T-cell (primary cell): ENCODE measurements around the gene LTBP3. TPM values are rescaled to one million over a fixed set of nuclear protein-coding genes. Genes with fewer than 3 reads are reported as not detected.
"Not testable (repeated sequence)": the region's sequence is repeated elsewhere in the genome, so short reads cannot be mapped to it uniquely, and the experiment has no call there.

ENCODE experiments used
- ATAC-seq, 4 experiments: fragments of 200-7000 bp in 3 of 4; fragments of 150-1000 bp in 1 of 4; cut with Tn5 transposase; replicated peaks in 1 of 4; 1 replicate in 3 of 4; 2 replicates in 1 of 4; pipeline ENCODE4 v1.10.0; 2021; ENCODE audit warnings: moderate library complexity in 3 of 4, mild to moderate bottlenecking in 2 of 4, moderate number of reproducible peaks in 1 of 4
- CTCF ChIA-PET, 2 donors: fragments of 300-600 bp; sonication (Branson Sonifier 250); formaldehyde crosslinking; loops; one replicate each; lab custom pipeline; 2022; ENCODE audit warnings: antibody characterized with exemption in 2 of 2; lab: Charles Lee
- POLR2A ChIA-PET, 2 donors: fragments of 300-600 bp; sonication (Branson Sonifier 250); formaldehyde crosslinking; loops; one replicate each; lab custom pipeline; 2022; ENCODE audit warnings: antibody characterized with exemption in 2 of 2; lab: Charles Lee
- DNase-seq, 35 experiments: peaks; one replicate each; pipeline versions ENCODE4 v3.0.0 to v3.0.0-alpha.2; 2013 to 2023
- H3K27ac ChIP-seq: one replicate; pipeline ENCODE4 v1.5.1; 2013; ENCODE audit warnings: low read length
- H3K27me3 ChIP-seq, 2 experiments: replicated peaks in 1 of 2; 1 replicate in 1 of 2; 2 replicates in 1 of 2; pipeline versions ENCODE4 v1.6.1 to v1.7.0; 2013; ENCODE audit warnings: low read length in 1 of 2, mixed read lengths in 1 of 2; ENCODE audit not compliant: control insufficient read depth in 2 of 2, insufficient read depth in 2 of 2; ENCODE audit errors: extremely low read depth in 1 of 2
- H3K36me3 ChIP-seq, 2 donors: 1 replicate in 1 of 2; 2 replicates in 1 of 2; pipeline versions ENCODE4 v1.6.1 to v1.7.0; 2013; ENCODE audit warnings: low read length in 1 of 2; ENCODE audit not compliant: control insufficient read depth in 2 of 2, insufficient read depth in 1 of 2; ENCODE audit errors: extremely low read depth in 1 of 2
- H3K4me1 ChIP-seq, 2 experiments: 1 replicate in 1 of 2; 2 replicates in 1 of 2; pipeline versions ENCODE4 v1.6.1 to v1.7.0; 2013; ENCODE audit warnings: low read length in 2 of 2, mixed read lengths in 1 of 2; ENCODE audit not compliant: insufficient read depth in 2 of 2, control insufficient read depth in 1 of 2; ENCODE audit errors: extremely low read depth in 1 of 2
- H3K4me3 ChIP-seq, 2 donors: 1 replicate in 1 of 2; 2 replicates in 1 of 2; pipeline versions ENCODE4 v1.5.1 to v1.7.0; 2013; ENCODE audit warnings: mild to moderate bottlenecking in 2 of 2, low read length in 1 of 2, moderate library complexity in 1 of 2; ENCODE audit not compliant: control insufficient read depth in 1 of 2; ENCODE audit errors: extremely low read depth in 1 of 2
- H3K9me3 ChIP-seq: 2 replicates; pipeline ENCODE4 v1.7.0; 2013
- H3K27ac Mint-ChIP-seq, 2 donors: one replicate each; pipeline ENCODE4 v1.8.0; 2020 to 2021; ENCODE audit warnings: mild to moderate bottlenecking in 2 of 2, mixed read lengths in 2 of 2
- H3K27me3 Mint-ChIP-seq, 2 donors: one replicate each; pipeline ENCODE4 v1.8.0; 2021 to 2022; ENCODE audit warnings: mixed read lengths in 2 of 2
- H3K36me3 Mint-ChIP-seq: one replicate; pipeline ENCODE4 v1.8.0; 2021; ENCODE audit warnings: mixed read lengths
- H3K4me1 Mint-ChIP-seq, 3 donors: one replicate each; pipeline ENCODE4 v1.8.0; 2020 to 2022; ENCODE audit warnings: mixed read lengths in 3 of 3, mild to moderate bottlenecking in 1 of 3
- H3K4me3 Mint-ChIP-seq, 3 donors: one replicate each; pipeline ENCODE4 v1.8.0; 2020 to 2022; ENCODE audit warnings: mild to moderate bottlenecking in 3 of 3, mixed read lengths in 3 of 3, moderate library complexity in 3 of 3
- H3K9me3 Mint-ChIP-seq, 3 donors: one replicate each; pipeline ENCODE4 v1.8.0; 2020 to 2022; ENCODE audit warnings: mixed read lengths in 3 of 3
- WGBS: methylation state at CpG from one replicate; pipeline ENCODE4 v1.1.5; 2013; ENCODE audit warnings: missing lambda C conversion rate; ENCODE audit not compliant: insufficient coverage; 5-methylcytosine and 5-hydroxymethylcytosine counted together
- total RNA-seq, 35 experiments: library from RNA in 6 of 35; stranded (reverse) in 6 of 35; fragments of 120-200 nt in 1 of 35; gene quantifications; one replicate each; pipeline versions ENCODE4 v1.2.1 to v1.2.4 and lab custom pipeline; 2013 to 2026

The LTBP3 gene
- total RNA-seq, 5 donors from 2014 or later (not counting 1 experiment from before 2014, with no cell fraction given), result 200 to 364 (median 284) TPM

DNA sequence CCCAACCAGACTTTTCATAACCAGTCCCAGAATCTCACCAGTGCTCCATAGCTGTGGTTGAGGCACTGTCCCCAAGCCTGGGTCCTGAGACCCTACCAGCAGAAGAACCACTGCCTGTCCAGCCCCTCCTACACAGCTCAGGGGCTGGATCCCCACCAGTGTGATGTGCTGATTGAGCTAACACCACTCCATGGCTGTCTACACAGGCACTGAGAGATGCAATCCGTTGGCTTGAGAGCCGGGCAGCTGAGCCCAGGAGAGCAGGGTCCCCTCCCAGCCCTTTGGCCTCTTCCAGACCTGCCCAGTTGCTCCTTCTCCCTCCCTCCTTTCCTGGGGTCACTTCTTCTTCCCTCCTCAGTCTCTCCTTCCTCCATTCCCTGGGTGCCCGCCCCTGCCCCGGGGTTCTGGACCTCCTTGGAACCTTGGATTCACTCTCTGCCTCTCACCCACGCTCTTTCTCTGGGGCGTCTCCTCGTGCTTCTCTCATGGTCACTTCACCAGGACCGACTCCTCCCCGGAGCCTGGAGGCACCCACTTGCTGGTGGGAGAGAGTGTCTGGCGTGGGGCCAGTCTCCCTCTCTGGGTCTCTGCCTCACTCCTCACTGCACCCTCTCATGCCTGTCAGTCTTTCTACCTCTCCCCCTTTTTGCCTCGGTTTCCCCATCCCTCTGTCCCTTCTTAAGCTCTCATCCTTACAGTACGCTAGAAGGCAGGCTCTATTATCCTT, 34.0 kb downstream of the LTBP3 start:
- ChIA-PET CTCF (interaction anchor here in 1 of 2 donors (0.5 to 1.1 kb wide), 4 partner anchors 14 to 195 kb away, joined by 3 to 7 read pairs (median 3); no protein-coding TSS in a partner anchor), POLR2A (interaction anchor here in 1 of 2 donors (0.6 to 0.9 kb wide), 2 partner anchors 25 to 364 kb away, joined by 4 to 5 read pairs; partner anchors contain the start of genes FIBP and MALAT1)
- Mint-ChIP-seq H3K27ac (peak overlapping the region; percentile 86 to 93), H3K36me3 (peaks cover 13% of the 10 kb centered on the region), H3K4me3 (peak overlapping the region; percentile 72 to 75 (median 73)), H3K9me3 (no peaks in the 10 kb centered on the region), H3K27me3 (peaks cover 0 to 2% of the 10 kb centered on the region in 2 donors), H3K4me1 (peaks cover 48 to 55% (median 50%) of the 10 kb centered on the region in 3 donors)
- Histone ChIP-seq H3K27me3 (no peaks in the 10 kb centered on the region), H3K4me1 (peaks cover 33 to 47% of the 10 kb centered on the region in 2 experiments), H3K36me3 (peaks cover 4 to 18% of the 10 kb centered on the region in 2 donors), H3K4me3 (peak overlapping the region; percentile 1 to 29), H3K27ac (peak overlapping the region; percentile 70), H3K9me3 (no peaks in the 10 kb centered on the region)
- ATAC-seq, result peak; percentile 11 to 26 (median 13)
- WGBS, result 71% methylated on average over 8 of the region's 12 CpGs
- DNase-seq, result no peak

DNA sequence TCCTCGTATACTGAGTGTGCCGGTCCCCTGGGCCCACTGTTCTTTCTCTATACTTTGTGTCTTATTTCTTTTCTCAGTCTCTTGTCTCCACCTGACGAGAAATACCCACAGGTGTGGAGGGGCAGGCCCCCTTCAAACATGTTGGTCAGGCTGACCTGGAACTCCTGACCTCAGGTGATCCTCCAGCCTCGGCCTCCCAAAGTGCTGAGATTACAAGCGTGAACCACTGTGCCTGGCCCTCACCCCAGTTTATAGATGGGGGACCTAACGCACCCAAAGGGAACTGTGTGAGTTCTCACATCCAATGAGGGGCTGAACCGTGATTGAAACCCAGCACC, 34.6 kb downstream of the LTBP3 start:
- peak overlapping the region; percentile 63 to 73 (median 72) for H3K4me3 Mint-ChIP-seq
- H3K27me3 Mint-ChIP-seq, POLR2A ChIA-PET, H3K9me3 ChIP-seq, H3K36me3 Mint-ChIP-seq, H3K27me3 ChIP-seq, DNase-seq, H3K9me3 Mint-ChIP-seq: not testable (repeated sequence)
- peak overlapping the region; percentile 86 to 93 for H3K27ac Mint-ChIP-seq
- 73% methylated on average over 4 of the region's 7 CpGs for WGBS
- peaks cover 42 to 51% (median 47%) of the 10 kb centered on the region in 3 donors for H3K4me1 Mint-ChIP-seq
- H3K36me3 ChIP-seq, result peaks cover 4 to 17% of the 10 kb centered on the region in 2 donors
- peak in 3 of 4 experiments; percentile 1 to 13 (median 11) for ATAC-seq
- CTCF ChIA-PET, result interaction anchor here in 1 of 2 donors (0.5 kb wide), 1 partner anchor 27 kb away, joined by 3 read pairs; no protein-coding TSS in a partner anchor
- H3K4me1 ChIP-seq, result peaks cover 33 to 46% of the 10 kb centered on the region in 2 experiments
- peak overlapping the region in 1 of 2 donors; percentile 42 for H3K4me3 ChIP-seq
- peak overlapping the region; percentile 70 for H3K27ac ChIP-seq

DNA sequence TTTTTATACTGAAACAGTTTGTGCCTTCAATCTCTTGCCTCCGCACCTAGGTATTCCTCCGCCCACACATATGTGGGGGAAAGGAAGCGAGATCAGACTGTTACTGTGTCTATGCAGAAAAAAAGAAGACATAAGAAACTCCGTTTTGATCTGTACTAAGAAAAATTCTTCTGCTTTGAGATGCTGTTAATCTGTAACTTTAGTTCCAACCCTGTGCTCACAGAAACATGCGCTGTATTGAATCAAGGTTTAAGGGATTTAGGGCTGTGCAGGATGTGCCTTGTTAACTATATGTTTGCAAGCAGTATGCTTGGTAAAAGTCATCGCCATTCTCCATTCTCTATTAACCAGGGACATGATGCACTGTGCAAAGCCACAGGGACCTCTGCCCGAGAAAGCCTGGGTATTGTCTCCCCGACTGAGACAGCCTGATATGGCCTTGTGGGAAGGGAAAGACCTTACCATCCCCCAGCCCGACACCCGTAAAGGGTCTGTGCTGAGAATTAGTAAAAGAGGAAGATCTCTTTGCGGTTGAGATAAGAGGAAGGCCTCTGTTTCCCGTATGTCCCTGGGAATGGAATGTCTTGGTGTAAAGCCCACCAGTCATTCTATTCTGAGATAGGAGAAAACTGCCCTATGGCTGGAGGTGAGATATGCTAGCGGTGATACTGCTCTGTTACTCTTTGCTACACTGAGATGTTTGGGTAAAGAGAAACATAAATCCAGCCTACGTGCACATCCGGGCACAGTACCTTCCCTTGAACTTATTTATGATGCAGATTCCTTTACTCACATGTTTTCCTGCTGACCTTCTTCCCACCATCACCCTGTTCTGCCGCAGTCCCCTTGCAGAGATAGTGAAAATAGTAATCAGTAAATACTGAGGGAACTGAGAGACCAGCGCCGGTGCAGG, 35.2 kb downstream of the LTBP3 start:
- H3K27me3 ChIP-seq, CTCF ChIA-PET, H3K27me3 Mint-ChIP-seq, H3K9me3 ChIP-seq, H3K36me3 Mint-ChIP-seq, H3K9me3 Mint-ChIP-seq, POLR2A ChIA-PET: not testable (repeated sequence)
- H3K27ac Mint-ChIP-seq, result peak overlapping the region; percentile 86 to 93
- peak overlapping the region; percentile 63 to 73 (median 72) for H3K4me3 Mint-ChIP-seq
- peaks cover 33 to 46% of the 10 kb centered on the region in 2 experiments for H3K4me1 ChIP-seq
- H3K36me3 ChIP-seq, result peaks cover 4 to 17% of the 10 kb centered on the region in 2 donors
- peaks cover 40 to 50% (median 47%) of the 10 kb centered on the region in 3 donors for H3K4me1 Mint-ChIP-seq
- peak in 6 of 35 experiments; percentile 33 to 63 (median 48) for DNase-seq
- 60% methylated on average over 1 of the region's 18 CpGs for WGBS
- H3K27ac ChIP-seq, result peak overlapping the region; percentile 70
- peak overlapping the region; percentile 36 to 42 for H3K4me3 ChIP-seq
- ATAC-seq, result peak; percentile 12 to 53 (median 35)

DNA sequence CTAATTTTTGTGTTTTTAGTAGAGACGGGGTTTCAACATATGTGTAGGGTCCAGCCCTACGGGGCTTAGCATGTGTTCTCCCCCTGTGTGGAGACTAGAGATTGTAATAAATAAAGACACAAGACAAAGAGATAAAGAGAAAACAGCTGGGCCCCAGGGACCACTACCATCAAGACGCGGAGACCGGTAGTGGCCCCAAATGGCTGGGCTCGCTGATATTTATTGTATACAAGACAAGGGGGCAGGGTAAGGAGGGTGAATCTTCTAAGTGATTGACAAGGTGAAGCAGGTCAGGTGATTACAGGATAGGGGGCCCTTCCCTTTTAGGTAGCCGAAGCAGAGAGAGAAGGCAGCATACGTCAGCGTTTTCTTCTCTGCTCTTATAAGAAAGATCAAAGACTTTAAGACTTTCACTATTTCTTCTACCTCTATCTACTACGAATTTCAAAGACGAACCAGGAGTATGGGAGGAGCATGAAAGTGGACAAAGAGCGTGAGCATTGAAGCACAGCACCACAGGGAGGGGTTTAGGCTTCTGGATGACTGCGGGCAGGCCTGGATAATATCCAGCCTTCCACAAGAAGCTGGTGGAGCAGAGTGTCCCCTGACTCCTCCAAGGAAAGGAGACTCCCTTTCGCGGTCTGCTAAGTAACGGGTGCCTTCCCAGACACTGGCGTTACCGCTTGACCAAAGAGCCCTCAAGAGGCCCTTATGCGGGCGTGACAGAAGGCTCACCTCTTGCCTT, 36.2 kb downstream of the LTBP3 start:
- peaks cover 33 to 44% of the 10 kb centered on the region in 2 experiments for H3K4me1 ChIP-seq
- ATAC-seq, H3K36me3 Mint-ChIP-seq, H3K36me3 ChIP-seq, H3K9me3 ChIP-seq, H3K9me3 Mint-ChIP-seq, H3K27me3 ChIP-seq, POLR2A ChIA-PET, CTCF ChIA-PET, H3K27me3 Mint-ChIP-seq: not testable (repeated sequence)
- Mint-ChIP-seq H3K4me3 (peak overlapping the region; percentile 63 to 73 (median 72)), H3K27ac (peak overlapping the region; percentile 86 to 93), H3K4me1 (peaks cover 40 to 44% (median 43%) of the 10 kb centered on the region in 3 donors)
- WGBS, result 63% methylated on average over 5 of the region's 20 CpGs
- peak overlapping the region; percentile 70 for H3K27ac ChIP-seq
- DNase-seq, result peak in 9 of 35 experiments; percentile 34 to 65 (median 47)
- H3K4me3 ChIP-seq, result peak overlapping the region; percentile 36 to 42

DNA sequence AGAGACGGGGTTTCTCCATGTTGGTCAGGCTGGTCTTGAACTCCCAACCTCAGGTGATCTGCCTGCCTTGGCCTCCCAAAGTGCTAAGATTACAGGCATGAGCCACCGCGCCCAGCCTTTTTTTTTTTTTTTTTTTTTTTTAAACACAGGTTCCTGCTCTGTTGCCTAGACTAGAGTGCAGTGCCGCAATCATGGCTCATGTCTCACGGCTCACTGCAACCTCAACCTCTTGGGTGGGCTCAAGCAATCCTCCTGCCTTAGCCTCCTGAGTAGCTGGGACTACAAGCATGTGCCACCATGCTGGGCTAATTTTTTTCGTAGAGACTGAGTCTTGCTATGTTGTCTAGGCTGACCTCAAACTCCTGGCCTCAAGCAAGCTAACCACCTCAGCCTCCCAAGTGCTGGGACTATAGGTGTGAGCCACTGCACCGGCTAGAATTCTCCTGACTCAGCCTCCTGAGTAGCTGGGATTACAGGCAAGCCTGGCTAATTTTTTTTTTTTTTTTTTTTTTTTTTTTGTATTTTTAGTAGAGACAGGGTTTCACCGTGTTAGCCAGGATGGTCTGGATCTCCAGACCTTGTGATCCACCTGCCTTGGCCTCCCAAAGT, 39.1 kb downstream of the LTBP3 start:
- not testable (repeated sequence) for ATAC-seq, H3K36me3 ChIP-seq, H3K9me3 Mint-ChIP-seq, H3K27ac ChIP-seq, H3K9me3 ChIP-seq, H3K4me3 ChIP-seq, H3K27me3 ChIP-seq, DNase-seq, H3K27ac Mint-ChIP-seq, H3K36me3 Mint-ChIP-seq, H3K27me3 Mint-ChIP-seq, H3K4me3 Mint-ChIP-seq
- peaks cover 20 to 21% of the 10 kb centered on the region in 2 experiments for H3K4me1 ChIP-seq
- 100% methylated on average over 3 of the region's 8 CpGs for WGBS
- peaks cover 29 to 38% (median 30%) of the 10 kb centered on the region in 3 donors for H3K4me1 Mint-ChIP-seq
- ChIA-PET CTCF (interaction anchor here in 1 of 2 donors (0.7 kb wide), 1 partner anchor 127 kb away, joined by 4 read pairs; no protein-coding TSS in a partner anchor), POLR2A (interaction anchor here in 1 of 2 donors (0.6 to 0.7 kb wide), 2 partner anchors 95 to 184 kb away, joined by 3 to 19 read pairs; no protein-coding TSS in a partner anchor)
